GM18868 (cell line): ENCODE data around the gene UBLCP1.
A peak's percentile ranks its signal among the peaks of the same experiment; 100 is the strongest.
"Not testable (repeated sequence)": the region's sequence is repeated elsewhere in the genome, so short reads cannot be mapped to it uniquely, and the experiment has no call there.

Source experiments
- ATAC-seq: cut with Tn5 transposase; IDR thresholded peaks from one replicate; pipeline ENCODE4 v1.9.1; 2021; ENCODE audit warnings: mild to moderate bottlenecking, moderate library complexity; ENCODE audit not compliant: unreplicated experiment

Gene UBLCP1

GRCh38 chr5:159249158-159249557, 13.9 kb upstream of the UBLCP1 start:
- ATAC-seq, result no peak

- no peak for ATAC-seq
Observed at GRCh38 chr5:159252195-159252594, 10.9 kb upstream of the UBLCP1 start.

DNA sequence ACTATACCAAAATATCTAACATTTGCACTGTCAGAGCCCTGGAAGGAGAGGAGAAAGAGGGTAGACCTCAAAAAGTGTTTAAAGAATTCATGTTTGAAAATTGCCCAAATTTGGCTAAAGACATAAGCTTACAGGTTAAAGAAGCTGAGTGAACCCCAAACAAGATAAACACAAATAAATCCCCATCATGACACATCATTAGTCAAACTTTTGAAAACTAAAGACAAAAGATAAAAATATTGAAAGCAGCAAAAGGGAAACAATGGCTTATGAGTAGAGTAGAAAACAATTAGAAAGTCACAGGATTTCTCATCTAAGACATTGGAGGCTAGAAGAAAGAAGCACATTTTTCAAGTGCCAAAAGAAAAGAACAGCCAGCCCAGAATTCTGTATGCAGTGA, 6.1 kb upstream of the UBLCP1 start:
- ATAC-seq, result no peak

DNA sequence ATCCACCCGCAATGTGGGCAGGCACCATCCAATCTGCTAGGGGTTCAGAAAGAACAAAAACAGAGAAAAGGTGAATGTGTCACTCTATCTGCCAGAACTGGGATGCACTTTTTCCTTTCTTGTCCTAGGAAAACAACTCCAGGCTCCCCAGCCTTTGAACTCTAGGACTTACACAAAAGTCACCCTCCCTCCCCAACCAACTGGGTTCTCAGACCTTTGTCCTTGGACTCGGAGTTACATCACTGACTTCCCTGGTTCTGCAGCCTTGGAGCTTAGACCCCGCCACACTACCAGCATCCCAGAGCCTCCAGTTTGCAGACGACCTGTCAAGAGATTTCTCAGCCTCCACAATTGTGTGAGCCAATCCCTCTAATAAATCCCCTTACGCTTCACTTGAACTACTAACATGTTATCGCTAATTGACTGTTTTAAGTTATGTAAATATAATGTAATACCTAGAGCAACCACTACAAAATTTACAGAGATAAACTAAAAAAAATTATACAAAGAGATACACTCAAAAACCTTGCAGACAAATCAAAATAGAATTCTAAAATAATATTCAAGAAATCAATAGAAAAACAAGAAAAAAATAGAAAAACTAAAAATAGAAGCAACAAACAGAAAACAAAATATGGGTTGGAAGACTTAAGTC, 5.3 kb upstream of the UBLCP1 start:
- ATAC-seq, result no peak

GRCh38 chr5:159258361-159258760, 4.7 kb upstream of the UBLCP1 start:
- ATAC-seq, result no peak

GRCh38 chr5:159260212-159260611, 2.9 kb upstream of the UBLCP1 start:
- ATAC-seq, result not testable (repeated sequence)

DNA sequence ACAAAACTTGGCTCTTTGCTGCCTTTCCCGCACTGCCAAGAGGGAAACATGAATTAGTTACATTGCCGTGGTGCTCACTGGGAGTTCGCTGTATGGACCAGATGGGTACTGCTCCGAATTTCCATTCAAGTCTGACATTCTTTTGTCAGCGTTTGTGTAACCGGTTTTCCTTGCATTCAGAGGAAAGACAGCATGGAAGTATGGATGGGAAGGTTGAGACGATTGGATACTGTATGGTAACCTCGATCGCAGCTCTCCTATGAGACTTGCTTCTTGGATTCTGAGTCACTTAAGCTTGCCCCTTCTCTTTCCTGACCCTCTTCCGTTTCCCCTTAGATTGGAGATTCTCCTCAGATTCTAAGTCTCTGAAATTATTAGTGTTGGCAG, 625 bp upstream of the UBLCP1 start:
- peak; percentile 17 for ATAC-seq

- peak; percentile 6 for ATAC-seq
Observed at GRCh38 chr5:159263569-159263905, 447 bp downstream of the UBLCP1 start.

DNA sequence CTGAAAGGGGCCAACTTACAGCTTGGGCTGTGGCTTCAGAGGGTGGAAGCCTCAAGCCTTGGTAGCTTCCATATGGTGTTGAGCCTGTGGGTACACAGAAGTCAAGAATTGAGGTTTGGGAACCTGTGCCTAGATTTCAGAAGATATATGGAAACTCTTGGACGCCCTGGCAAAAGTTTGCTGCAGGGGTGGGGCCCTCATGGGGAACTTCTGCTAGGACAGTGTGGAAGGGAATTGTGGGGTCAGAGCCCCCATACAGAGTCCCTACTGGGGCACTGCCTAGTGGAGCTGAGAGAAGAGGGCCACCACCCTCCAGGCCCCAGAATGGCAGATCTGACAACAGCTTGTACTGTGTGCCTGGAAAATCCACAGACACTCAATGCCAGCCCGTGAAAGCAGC, 3.7 kb downstream of the UBLCP1 start:
- not testable (repeated sequence) for ATAC-seq

GRCh38 chr5:159269723-159270122, 6.6 kb downstream of the UBLCP1 start:
- no peak for ATAC-seq

- no peak for ATAC-seq
Observed at GRCh38 chr5:159273923-159274322, 10.8 kb downstream of the UBLCP1 start.

DNA sequence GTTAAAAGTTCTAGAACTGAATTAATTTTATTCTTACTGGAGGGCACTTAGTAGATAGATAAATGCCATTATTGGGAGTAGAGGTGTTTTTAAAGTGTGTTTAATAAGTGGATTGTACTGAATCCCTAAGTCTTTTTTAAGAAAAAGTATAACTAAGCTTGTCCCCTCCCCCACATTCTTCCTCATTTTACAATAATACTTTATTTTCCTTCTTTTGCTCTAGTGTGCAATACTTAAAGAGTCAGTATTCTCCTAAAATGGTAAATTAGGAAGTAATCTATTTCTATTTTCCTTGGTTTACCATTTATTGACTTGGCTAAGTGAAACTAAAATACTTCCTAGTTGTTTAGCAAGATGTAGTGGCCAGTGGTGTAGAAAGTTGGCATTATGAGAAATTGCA, 11.6 kb downstream of the UBLCP1 start:
- ATAC-seq, result no peak

GRCh38 chr5:159286420-159287035, 23.4 kb downstream of the UBLCP1 start:
- ATAC-seq, result peak; percentile 63

GRCh38 chr5:159290741-159291140, 27.7 kb downstream of the UBLCP1 start:
- ATAC-seq, result no peak

GRCh38 chr5:159294921-159295320, 31.8 kb downstream of the UBLCP1 start:
- ATAC-seq, result no peak

DNA sequence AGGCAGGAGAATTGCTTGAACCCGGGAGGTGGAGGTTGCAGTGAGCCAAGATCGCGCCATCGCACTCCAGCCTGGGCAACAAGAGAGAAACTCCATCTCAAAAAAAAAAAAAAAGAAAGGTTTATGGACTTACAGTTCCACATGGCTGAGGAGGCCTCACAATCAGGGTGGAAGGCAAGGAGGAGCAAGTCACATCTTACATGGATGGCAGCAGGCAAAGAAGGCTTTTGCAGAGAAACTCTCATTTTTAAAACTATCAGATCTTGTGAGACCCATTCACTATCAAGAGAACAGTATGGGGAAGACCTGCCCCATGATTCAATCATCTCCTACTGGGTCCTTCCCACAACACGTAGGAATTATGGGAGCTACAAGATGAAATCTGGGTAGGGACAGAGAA, 34.2 kb downstream of the UBLCP1 start:
- not testable (repeated sequence) for ATAC-seq

- ATAC-seq, result no peak
Observed at GRCh38 chr5:159301466-159301865, 38.4 kb downstream of the UBLCP1 start.

DNA sequence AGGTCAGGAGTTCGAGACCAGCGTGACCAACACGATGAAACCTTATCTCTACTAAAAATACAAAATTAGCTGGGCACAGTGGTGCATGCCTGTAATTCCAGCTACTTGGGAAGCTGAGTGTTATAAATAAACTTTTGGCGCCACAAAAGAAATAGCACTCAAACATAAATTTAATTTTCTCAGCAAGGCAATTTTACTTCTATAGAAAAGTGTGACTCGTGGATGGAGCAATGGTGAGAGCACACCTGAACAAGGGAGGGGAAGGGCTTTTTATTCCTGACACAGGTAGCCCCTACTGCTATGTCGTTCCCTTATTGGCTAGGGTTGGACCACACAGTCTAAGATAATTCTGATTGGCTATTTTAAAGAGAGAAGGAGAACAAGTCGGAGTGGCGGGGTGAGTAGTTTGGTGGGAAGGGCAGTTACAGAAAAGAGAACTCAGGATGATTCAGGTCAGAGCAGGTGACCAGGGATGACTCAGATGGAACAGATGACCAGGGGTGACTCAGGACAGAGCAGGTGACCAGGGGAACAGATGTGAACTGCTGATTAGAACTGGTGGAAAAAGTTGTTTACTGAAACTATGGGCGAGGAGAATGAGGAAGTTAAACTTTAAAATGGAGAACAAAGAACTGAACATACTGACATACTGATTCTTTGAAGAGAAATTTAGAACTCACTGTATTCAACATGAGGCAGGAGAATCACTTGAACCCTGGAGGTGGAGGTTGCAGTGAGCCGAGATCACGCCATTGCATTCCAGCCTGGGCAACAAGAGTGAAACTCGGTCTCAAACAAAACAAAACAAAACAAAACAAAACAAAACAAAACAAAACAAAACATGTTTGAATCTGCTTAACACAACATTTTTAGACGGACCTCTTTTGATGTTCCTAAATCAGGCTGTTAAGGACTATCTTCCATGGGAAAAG, 39.1 kb downstream of the UBLCP1 start:
- not testable (repeated sequence) for ATAC-seq

GRCh38 chr5:159303286-159303685, 40.2 kb downstream of the UBLCP1 start:
- ATAC-seq, result no peak

- no peak for ATAC-seq
Observed at GRCh38 chr5:159304961-159305595, 42.0 kb downstream of the UBLCP1 start.

DNA sequence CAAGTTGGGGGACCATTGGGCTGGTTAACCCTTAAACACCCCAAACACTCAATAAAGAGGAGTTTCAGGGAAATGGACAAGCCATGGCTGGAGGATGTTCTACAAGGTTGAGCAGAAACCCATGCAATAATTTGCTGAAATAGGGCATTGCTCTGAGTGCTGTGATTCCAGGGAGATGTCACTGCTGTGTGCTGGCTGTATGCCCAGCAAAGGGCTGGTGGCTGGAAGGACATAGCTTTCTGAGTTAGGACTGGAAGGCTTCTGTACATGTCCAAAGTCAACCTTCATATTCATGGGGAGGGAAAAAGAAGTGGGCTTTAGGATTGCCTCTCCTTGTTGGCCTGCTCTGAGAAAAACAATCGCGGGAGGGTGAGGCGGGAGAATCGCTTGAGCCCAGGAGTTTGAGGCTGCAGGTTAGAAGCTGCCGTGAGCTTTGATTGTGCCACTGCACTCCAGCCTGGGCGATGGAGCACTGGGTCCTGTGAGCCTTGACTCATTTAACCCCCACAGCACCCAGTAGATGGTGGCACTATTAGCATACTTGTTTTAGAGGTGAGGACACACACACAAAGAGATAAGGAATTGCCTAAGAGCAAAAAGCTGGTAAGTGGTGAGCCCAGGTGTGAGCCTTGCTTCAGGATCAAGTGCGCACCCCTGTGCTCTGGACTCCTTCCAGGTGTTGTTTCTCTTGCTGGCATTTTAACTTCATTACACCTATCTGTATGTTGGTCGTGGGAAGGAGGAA, 46.8 kb downstream of the UBLCP1 start:
- ATAC-seq, result no peak
